ENCODE results near the gene PIAS1.
"Not testable (repeated sequence)": the region's sequence is repeated elsewhere in the genome, so short reads cannot be mapped to it uniquely, and the experiment has no call there.

PIAS1 gene

DNA sequence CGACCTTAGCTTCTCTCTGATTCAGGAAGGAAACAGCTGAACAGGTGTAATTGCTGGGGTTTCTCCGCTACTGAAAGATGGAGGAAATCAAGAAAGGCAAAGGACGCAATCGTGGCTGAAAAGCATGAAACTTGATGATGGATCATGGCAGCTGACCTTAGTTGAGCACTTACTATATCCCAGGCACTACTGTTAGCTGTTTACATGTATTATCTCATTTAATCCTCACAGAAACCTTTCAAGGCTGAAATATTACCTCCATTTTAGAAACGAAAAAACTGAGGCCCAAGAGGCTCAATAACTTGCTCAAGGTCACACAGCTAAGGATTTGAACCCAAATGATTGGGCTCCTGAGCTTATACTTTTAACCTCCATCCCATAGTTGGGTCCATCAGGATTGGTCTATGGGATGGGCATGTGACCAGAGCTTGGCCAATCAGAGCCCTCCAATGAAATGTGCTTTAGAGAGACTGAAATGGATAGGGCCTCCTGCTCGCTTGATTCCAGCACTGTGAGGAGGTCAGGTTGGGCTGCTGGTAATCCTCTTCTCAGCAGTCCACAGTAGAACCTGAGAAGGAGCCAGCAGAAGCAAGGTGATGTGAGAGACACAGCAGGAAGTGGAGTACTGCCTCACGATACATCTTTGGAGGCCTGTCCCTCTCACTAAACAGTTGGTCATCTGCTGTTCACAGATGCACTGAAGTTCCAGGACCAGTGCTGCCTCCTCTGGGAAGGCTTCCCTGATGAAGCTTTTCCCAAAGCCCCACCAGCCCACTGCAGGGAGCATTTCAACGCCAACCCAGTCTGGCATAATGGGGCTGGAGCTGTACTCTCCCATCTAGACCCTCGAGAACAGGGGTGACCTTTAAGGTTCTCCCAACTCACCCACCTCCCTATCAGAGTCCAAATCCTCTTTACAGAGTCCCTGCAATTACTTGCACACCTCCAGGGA is 165.0 kb downstream of the PIAS1 start:
- DNase-seq (ENCODE audit: low spot score): no peak

DNA sequence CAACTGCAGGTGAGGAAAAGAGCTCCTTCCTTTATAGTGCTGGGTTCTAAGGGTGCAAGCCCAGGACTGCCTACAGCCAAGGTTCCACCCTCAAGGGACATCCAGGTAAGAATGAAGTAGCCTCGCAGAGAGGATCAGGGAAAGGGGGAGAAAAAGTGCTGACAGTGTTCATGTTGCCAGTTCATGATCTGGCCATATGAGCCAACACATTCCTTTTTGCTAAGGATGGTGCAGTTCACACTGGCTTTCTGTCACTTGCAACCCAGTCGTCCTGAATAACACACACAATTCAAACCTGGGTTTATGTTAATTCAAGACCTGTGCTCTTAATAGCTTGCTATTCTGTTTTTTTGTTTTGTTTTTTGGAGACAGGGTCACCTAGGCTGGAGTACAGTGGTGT is 166.4 kb downstream of the PIAS1 start:
- no peak for DNase-seq (ENCODE audit: low spot score)

DNA sequence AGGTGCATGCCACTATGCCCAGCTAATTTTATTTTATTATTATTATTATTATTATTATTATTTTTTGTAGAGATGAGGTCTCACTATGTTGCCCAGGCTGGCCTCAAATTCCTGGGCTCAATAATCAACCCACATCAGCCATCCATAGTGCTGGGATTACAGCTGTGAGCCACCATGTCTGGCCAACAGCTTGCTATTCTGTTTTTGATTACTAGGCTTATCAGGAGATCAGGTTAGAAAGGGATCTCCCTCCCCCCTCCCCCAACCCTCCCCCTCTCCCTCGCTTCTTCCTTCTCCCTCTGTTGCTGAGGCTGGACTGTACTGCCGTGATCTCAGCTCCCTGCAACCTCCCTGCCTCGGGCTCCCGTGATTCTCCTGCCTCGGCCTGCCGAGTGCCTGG is 166.9 kb downstream of the PIAS1 start:
- DNase-seq (ENCODE audit: low spot score): no peak

DNA sequence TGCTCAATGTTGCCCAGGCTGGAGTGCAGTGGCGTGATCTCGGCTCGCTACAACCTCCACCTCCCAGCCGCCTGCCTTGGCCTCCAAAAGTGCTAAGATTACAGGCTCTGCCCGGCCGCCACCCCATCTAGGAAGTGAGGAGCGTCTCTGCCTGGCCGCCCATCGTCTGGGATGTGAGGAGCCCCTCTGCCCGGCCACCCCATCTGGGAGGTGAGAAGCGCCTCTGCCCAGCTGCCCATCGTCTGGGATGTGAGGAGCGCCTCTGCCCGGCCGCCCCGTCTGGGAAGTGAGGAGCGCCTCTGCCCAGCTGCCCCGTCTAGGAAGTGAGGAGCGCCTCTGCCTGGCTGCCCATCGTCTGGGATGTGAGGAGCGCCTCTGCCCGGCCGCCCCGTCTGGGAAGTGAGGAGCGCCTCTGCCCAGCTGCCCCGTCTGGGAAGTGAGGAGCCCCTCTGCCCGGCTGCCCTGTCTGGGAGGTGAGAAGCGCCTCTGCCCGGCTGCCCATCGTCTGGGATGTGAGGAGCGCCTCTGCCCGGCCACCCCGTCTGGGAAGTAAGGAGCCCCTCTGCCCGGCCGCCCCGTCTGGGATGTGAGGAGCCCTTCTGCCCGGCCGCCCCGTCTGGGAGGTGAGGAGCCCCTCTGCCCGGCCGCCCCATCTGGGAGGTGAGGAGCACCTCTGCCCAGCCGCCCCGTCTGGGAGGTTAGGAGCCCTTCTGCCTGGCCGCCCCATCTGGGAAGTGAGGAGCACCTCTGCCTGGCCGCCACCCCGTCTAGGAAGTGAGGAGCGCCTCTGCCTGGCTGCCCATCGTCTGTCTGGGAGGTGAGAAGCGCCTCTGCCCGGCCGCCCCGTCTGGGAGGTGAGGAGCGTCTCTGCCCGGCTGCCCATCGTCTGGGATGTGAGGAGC is 167.7 kb downstream of the PIAS1 start:
- DNase-seq (ENCODE audit: low spot score): not testable (repeated sequence)

DNA sequence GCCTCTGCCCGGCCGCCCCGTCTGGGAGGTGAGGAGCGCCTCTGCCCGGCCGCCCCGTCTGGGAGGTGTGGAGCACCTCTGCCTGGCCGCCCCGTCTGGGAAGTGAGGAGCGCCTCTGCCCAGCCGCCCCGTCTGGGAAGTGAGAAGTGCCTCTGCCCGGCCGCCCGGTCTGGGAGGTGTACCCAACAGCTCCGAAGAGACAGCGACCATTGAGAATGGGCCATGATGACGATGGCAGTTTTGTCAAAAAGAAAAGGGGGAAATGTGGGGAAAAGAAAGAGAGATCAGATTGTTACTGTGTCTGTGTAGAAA is 168.3 kb downstream of the PIAS1 start:
- DNase-seq (ENCODE audit: low spot score): not testable (repeated sequence)

DNA sequence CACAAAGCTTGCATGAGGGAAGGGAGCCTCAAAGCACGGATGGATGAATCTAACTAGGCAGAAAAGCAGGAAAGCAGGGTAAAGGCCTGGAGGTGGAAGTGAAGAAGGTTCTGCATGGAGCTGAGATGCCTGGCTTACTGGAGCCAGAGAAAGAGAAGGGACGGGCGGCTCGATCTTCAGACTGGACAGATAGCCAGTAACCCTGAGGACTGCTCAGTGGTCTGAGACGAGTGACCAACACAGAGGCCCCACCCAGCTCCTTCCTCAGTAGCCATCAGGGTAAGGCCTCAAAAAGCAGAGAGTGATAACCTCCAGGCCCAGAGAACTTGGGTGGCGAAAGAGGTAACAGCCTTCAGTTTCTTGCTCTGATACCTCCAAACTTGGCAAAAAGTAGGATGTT is 169.1 kb downstream of the PIAS1 start:
- DNase-seq (ENCODE audit: low spot score): peak; percentile 1

DNA sequence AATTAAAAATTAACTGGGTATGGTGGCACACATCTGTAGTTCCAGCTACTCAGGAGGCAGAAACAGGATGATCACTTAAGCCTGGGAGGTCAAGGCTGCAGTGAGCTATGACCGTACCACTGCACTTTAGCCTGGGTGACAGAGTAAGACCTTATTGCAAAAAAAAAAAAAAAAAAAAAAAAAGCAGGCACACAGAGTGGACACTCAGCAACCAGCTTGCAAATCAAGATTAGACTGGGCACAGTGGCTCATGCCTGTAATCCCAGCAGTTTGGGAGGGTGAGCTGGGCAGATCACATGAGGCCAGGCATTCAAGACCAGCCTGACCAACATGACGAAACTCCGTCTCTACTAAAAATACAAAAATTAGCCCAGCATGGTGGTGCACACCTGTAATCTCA is 170.0 kb downstream of the PIAS1 start:
- DNase-seq (ENCODE audit: low spot score): no peak

DNA sequence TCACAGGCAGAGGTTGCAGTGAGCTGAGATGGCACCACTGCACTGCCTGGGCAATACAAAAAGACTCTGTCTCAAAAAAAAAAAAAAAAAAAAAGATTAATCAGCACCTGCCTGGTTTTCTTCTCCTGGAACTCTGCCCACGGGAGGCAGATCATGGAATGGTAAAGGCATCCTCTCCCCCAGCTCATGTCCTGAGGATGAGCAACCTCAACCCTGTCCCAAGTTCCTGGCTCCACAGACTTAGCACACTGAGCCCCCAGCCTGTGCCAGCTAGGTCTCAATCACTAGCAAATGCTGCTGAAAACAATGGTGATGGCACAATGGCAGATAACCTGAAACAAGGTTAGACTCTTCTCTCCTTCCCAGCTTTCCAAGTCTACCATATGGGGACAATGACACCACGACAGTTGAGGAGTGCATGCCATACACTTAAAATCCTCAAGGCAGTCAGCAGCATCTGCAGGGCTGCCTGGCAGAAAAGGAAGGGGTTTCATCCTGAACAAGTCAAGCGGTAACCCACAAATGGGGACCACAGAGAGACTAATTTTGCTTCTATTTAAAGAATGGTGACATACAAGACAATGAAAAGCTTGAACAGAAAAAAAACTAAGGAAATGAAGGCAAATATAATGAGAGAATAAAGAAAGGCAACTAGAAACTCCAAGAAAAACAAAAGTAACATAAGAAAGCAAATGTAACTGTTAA is 170.6 kb downstream of the PIAS1 start:
- DNase-seq (ENCODE audit: low spot score): peak; percentile 1

DNA sequence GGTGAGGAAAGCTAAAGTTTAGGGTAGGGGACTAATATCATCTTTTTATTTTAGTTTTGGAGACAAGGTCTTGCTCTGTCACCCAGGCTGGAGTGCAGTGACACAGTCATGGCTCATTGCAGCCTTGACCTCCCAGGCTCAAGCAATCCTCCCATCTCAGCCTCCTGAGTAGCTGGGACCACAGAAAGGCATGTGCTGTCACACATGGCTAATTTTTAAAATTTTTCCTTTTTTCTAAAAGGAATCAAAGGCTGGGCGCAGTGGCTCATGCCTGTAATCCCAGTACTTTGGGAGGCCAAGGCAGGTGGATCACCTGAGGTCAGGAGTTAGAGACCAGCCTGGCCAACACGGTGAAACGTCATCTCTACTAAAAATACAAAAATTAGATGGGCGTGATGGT is 171.3 kb downstream of the PIAS1 start:
- not testable (repeated sequence) for DNase-seq (ENCODE audit: low spot score)

DNA sequence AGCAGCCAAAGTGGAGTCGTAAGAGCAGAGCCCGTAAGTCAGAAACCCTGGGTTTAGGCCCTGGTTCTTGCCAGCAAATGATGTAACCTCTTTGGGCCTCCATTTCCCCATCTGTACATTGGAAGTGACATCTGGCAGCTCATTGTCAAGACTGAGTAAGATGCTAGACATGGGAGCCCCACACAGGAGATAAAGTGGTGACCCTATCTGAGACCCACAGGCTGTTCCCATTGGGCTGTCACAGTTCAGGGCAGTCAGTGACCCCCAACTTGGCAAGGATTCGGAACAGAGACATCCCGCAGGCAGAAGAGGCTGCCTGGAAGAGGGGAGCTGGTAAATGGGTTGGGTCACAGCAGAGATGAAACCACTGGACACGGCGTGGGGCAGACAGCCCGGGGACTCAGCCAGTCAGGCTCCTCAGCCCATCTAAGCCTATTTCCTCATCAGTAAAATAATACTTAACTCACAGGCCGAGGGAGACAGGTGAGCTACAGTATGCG is 173.6 kb downstream of the PIAS1 start:
- peak; percentile 2 for DNase-seq (ENCODE audit: low spot score)

DNA sequence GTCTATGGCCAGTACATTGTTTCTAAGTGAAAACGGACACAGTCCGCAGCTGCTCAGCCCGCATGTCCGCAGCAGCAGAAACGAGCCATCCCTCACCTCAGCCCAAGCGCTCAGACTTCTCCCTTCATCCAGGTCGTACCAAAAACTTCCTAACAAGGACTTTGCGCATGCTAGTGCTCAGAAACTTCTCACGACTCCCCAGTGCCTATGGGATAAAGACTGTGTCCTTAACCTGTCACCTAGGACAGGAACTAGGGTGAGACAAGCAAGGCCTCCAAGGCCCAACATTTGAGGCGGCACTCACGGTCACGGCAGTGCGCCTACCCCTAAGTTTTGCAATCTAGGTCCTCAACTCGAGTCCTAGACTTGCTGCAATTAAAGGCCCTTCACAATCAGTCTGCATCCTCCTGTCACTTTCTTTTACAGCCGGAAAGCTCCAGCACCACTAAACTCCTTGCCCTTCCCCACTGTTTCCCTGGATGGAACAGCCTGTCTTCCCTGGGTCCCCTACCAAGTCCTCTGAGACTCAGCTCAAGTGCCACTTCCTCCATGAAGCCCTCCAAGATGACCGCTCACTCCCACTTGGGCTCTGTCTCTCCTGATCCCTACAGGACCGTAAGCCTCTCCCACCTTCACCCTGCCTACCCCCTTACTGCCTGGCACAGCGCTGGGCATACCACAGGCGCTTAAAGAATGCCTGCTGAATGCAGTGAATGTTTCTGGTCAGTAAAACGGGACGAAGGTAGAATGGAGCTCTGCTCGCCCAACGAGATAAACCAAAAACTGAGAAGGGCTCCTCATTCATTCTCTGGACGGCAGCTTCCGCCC is 174.2 kb downstream of the PIAS1 start:
- DNase-seq (ENCODE audit: low spot score): peak; percentile 16

DNA sequence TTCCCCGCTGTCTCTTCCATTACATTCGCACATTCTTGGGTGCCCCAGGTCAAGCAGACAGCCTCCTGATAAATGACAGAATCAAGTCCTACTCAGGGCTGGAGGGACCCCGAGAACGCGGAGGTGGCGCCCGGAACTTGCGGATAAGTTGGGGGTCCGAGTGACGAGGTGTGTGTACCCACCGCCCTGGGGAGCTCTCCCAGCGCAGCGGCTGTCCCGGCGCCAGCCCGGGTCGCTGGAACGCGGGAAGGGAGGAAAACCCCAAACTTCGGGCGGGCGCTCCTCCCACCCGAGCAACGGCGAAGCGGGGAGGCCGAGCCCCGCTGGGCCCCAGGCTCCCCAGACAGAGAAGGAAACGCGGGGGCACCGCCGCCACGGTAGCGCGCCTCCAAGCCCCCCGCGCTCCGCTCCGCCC is 174.9 kb downstream of the PIAS1 start:
- DNase-seq (ENCODE audit: low spot score): no peak

DNA sequence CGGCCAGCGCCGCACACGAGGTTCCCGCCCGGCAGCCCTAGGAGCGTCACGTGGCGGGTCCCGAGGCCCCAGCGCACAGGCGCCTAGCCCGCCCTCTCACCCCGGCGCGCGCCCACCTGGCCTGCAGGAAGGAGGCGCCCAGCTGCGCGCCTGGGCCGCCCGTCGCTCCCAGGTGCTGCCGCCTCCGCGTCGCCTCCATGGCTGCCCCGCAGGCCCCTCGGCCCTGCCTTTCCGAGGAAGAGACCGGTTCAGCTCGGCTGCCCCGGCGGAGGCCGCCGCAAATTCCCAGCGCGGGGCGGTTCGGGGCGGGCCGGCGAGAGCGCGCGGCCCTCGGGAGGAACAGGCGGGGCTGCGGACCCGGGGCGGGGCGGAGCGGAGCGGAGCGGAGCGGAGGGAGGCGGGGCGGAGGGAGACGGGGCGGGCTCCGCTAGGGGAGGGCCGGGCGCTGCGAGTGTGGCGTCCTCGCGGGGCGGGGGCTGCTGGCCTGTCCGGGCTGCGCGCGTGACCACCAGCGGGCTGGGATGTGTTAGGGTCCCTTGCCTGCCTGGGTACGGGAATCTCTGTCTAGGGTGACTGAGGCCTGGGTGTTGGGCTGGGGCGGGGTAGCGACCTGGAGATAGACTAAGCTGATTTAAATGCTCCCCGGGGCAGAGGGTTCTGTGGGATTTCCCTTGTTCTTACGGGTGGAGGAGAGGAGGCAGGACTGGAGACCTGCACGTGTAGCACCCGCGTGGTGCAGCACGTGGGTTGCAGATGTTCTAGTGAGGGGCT is 175.5 kb downstream of the PIAS1 start, which contains the start of gene CLN6:
CLN6 (minus strand) TSS at position 343 of the 771 bp plus-strand sequence; CDS start at position 199, 144 bp downstream.
- peak; percentile 99 for DNase-seq (ENCODE audit: low spot score)

DNA sequence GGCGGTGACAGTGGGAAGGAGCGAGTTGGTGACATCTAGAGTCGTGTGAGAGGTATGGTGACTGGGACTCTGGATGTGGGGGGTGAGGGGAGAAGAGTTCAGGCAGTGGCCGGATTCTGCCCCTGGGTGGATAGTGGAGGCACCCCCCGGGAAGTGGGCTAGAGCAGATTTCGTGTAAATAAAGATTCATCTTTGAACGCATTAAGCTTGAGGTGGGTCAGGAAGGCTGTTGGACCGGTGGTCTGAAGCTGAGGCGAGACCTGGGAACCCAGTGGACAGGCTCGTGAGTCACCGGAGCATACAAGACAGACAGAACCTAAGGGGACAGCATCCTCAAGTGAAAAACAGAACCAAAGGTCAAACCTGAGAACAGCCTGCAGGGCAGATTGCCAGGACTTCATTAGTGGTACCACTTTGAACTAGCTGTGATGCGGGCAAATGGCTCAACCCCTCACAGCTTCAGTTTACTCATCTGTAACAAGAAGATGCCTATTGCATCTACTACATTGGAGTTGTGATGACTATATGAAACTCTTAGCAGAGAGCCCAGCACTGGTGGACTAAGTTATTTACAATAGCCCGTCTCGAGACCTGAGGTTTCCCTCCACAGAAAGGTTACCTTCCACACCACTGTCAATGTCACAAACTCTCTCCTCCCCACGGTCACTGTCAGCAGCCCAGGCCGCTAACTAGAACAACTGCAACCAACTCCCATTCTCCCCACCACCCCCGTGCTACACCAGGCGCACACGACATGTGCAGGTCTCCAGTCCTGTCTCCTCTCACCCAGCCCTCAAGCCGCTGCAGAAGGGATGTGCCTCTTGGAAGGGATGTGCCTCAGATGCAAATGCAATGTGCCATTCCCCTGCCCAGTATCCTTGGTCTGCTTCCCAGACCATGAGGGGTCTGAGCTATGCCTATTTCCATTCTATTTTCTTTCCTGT is 176.3 kb downstream of the PIAS1 start:
- no peak for DNase-seq (ENCODE audit: low spot score)

DNA sequence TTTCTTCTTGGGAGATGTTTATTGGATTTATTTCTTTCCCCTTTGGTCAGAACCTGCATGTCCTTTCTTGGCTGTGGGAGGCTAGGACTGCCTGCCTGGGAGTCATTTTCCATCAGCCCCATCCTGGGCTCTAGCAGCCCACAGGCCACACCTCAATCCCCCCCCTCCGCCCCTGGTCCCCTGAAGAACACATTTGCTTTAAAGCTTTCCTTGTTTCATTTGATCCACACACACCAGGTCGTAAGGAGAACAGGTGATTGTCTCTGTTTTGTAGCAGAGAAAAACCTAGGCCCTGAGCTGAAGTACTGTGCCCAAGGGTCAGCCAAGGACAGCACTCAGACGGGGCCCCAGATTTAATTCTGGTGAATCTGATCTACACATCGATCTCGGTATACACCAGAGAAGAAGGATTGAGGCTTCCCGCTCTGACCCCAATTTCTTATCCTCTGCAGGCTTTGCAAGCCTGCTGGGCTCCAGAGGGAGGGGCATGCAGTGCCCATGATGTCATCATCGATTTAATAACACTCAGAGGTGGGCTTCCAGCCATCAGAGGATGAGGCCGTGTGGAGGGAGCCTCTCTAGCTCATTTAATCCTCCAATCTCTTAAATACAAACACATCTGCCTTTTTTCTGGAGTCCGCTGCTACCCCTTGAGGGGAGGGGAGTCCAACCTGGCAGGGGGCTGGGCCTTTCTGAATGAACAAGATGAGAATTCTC is 177.1 kb downstream of the PIAS1 start:
- DNase-seq (ENCODE audit: low spot score): no peak

DNA sequence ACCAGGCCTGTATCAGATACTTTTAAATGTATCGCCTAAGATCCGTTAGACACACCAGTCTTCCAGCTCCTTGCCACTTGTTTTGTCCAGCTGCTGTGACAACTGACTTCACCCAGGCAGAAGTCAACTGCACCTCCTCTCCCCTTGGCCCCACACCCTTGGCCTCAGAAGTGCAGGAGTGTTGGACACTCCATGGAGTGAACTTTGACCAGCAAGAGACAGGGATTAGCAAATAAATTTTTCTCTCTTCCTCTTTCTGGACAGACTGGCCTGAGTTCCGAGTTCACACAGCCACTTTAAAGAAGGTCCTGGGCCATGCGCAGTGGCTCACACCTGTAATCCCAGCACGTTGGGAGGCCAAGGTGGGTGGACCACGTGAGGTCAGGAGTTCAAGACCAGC is 178.3 kb downstream of the PIAS1 start:
- DNase-seq (ENCODE audit: low spot score): no peak

DNA sequence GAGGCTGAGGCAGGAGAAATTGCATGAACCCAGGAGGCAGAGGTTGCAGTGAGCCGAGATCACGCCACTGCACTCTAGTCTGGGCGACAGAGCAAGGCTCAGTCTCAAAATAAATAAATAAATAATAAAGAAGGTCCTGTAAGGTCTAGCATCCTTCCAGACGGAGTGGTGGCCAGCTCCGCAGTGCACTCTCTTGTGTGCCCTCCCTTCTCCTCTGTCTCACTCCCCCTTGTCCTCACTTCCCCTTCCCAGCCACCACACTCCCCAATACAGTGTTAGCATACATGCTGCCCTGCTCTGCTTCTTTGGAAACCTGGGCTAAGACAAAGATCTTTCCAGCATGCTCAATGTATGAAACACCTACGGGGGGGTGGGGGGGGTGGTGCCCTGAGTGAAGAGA is 178.8 kb downstream of the PIAS1 start:
- no peak for DNase-seq (ENCODE audit: low spot score)

DNA sequence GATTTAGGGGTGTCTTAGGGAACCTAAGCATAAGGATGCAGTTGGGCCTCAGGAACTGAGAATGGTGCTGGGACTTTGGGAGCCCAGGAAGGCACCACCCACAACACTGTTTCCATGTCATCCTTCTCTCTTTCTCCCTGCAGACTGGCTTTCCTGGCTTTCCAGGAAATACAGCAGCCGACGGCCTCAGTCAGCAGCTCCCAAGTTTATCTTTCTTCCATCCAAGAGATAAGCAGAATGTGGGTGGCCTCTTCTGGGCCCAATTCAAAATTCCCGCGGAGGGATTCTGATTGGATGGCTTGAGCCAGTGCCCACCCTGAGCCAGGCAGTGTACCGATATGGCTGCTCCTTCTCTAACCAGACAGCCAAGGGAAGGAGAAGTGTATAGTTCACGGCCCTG is 179.9 kb downstream of the PIAS1 start:
- no peak for DNase-seq (ENCODE audit: low spot score)

DNA sequence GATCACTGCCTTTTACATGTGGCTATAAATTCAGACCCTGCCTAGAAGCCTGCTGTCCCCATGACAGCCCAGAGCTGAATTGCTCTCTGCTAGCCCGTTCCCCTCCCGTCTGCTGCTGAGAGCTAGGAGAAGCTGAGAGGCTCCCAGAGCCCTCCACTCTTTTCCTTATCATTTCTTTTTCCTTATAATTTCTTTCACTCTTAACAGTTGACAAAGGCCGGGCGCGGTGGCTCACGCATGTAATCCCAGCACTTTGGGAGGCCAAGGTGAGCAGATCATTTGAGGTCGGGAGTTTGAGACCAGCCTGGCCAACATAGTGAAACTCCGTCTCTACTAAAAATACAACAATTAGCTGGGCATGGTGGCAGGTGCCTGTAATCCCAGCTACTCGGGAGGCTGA is 180.4 kb downstream of the PIAS1 start:
- DNase-seq (ENCODE audit: low spot score): not testable (repeated sequence)
